HG03095 (cell line): ENCODE results near the gene MCF2L.

ENCODE experiments used
- ATAC-seq: cut with Tn5 transposase; IDR thresholded peaks from one replicate; pipeline ENCODE4 v1.9.1; 2021; ENCODE audit warnings: moderate library complexity; ENCODE audit not compliant: unreplicated experiment

The MCF2L gene

GRCh38 chr13:112943309-112944125 lies 25.5 kb upstream of the MCF2L start:
- ATAC-seq = no peak

GRCh38 chr13:112947796-112948195 lies 21.2 kb upstream of the MCF2L start:
- no peak for ATAC-seq

GRCh38 chr13:112951674-112952371 lies 17.2 kb upstream of the MCF2L start:
- ATAC-seq = no peak

- no peak for ATAC-seq
Observed at GRCh38 chr13:112952759-112953551, 16.1 kb upstream of the MCF2L start.

GRCh38 chr13:112953591-112954487 lies 15.2 kb upstream of the MCF2L start:
- no peak for ATAC-seq

- no peak for ATAC-seq
Observed at GRCh38 chr13:112954488-112955270, 14.3 kb upstream of the MCF2L start.

GRCh38 chr13:112955271-112955937 lies 13.6 kb upstream of the MCF2L start:
- ATAC-seq = no peak

- no peak for ATAC-seq
Observed at GRCh38 chr13:112955956-112956355, 13.1 kb upstream of the MCF2L start.

- ATAC-seq = no peak
Observed at GRCh38 chr13:112956571-112957294, 12.3 kb upstream of the MCF2L start.

- ATAC-seq = no peak
Observed at GRCh38 chr13:112957295-112957677, 11.7 kb upstream of the MCF2L start.

- no peak for ATAC-seq
Observed at GRCh38 chr13:112958127-112958989, 10.7 kb upstream of the MCF2L start.

- ATAC-seq = no peak
Observed at GRCh38 chr13:112959206-112959605, 9.8 kb upstream of the MCF2L start.

GRCh38 chr13:112959701-112960542 lies 9.1 kb upstream of the MCF2L start:
- ATAC-seq = no peak

- ATAC-seq = no peak
Observed at GRCh38 chr13:112960706-112961105, 8.3 kb upstream of the MCF2L start.

- ATAC-seq = no peak
Observed at GRCh38 chr13:112961457-112962369, 7.3 kb upstream of the MCF2L start.

GRCh38 chr13:112962396-112962795 lies 6.6 kb upstream of the MCF2L start:
- no peak for ATAC-seq
